Endothelial cell of umbilical vein (primary cell): ENCODE measurements around the gene SLC24A3. TPM values are rescaled to one million over a fixed set of nuclear protein-coding genes. Genes with fewer than 3 reads are reported as not detected.

ENCODE experiments used
- BruUV-seq: library from RNA; stranded (reverse); fragments of 400-500 nt; replicated peaks from 2 replicates; lab custom pipeline; 2021; lab: Mats Ljungman, UMichigan
- CTCF ChIA-PET: fragments of 300-600, 350-600 bp; sonication (Branson Sonifier 250); formaldehyde crosslinking; loops from one replicate; lab custom pipeline; 2021; ENCODE audit warnings: antibody characterized with exemption, inconsistent platforms; lab: Charles Lee
- POLR2A ChIA-PET: fragments of 300-600, 350-600 bp; sonication (Branson Sonifier 250); formaldehyde crosslinking; loops from one replicate; lab custom pipeline; 2021; ENCODE audit warnings: antibody characterized with exemption, inconsistent platforms; lab: Charles Lee
- DNase-seq: peaks from one replicate; pipeline ENCODE4 v3.0.0-alpha.2; 2011; ENCODE audit warnings: low read depth, low spot score
- FAIRE-seq: peaks from 2 replicates; lab custom pipeline; 2011; peaks lifted over from hg19 to GRCh38; lab: Jason Lieb, UNC
- H2AFZ ChIP-seq: 2 replicates; pipeline ENCODE4 v1.6.0; 2012; ENCODE audit warnings: low read depth, low read length, control low read depth, inconsistent platforms
- H3K27ac ChIP-seq: 2 replicates; pipeline ENCODE4 v1.5.1; 2011; ENCODE audit warnings: low read depth, mild to moderate bottlenecking, control low read depth, low read length, moderate library complexity; ENCODE audit not compliant: insufficient read depth
- H3K27me3 ChIP-seq, 2 experiments: 2 replicates each; pipeline versions ENCODE4 v1.6.0 to v1.6.1; 2011; ENCODE audit warnings: low read length in 2 of 2, mixed read lengths in 1 of 2; ENCODE audit not compliant: control insufficient read depth in 2 of 2, insufficient read depth in 2 of 2
- H3K36me3 ChIP-seq, 2 experiments: 2 replicates in 1 of 2; 3 replicates in 1 of 2; pipeline ENCODE4 v1.5.1; 2011; ENCODE audit warnings: low read length in 2 of 2, mild to moderate bottlenecking in 1 of 2, moderate library complexity in 1 of 2; ENCODE audit not compliant: control insufficient read depth in 2 of 2, insufficient read depth in 2 of 2; ENCODE audit errors: extremely low read depth in 1 of 2
- H3K4me1 ChIP-seq: 3 replicates; pipeline ENCODE4 v1.5.1; 2011; ENCODE audit warnings: mild to moderate bottlenecking, low read length; ENCODE audit not compliant: control insufficient read depth, insufficient read depth; ENCODE audit errors: extremely low read depth
- H3K4me2 ChIP-seq: 2 replicates; pipeline ENCODE4 v1.6.1; 2011; ENCODE audit warnings: low read length, control low read depth, mixed read lengths; ENCODE audit not compliant: insufficient read depth
- H3K4me3 ChIP-seq, 3 experiments: fragments of 200-600 bp in 1 of 3; sonication (generic), shearing (Covaris generic) in 1 of 3; replicated peaks in 1 of 3; 2 replicates each; pipeline ENCODE4 v1.5.1; 2011 to 2016; ENCODE audit warnings: control low read depth in 3 of 3, low read length in 3 of 3, mild to moderate bottlenecking in 2 of 3, inconsistent platforms in 1 of 3, low read depth in 1 of 3, moderate library complexity in 1 of 3; ENCODE audit not compliant: insufficient read depth in 1 of 3
- H3K79me2 ChIP-seq: 2 replicates; pipeline ENCODE4 v1.6.0; 2012; ENCODE audit warnings: low read length, inconsistent platforms; ENCODE audit not compliant: control insufficient read depth, insufficient read depth
- H3K9ac ChIP-seq: replicated peaks from 2 replicates; pipeline ENCODE3; 2011; ENCODE audit warnings: low read length, control low read depth; ENCODE audit not compliant: insufficient read depth; ENCODE audit errors: extremely low read depth
- H3K9me1 ChIP-seq: replicated peaks from 3 replicates; pipeline ENCODE4 v1.6.0; 2011; ENCODE audit warnings: mild to moderate bottlenecking, low read length; ENCODE audit not compliant: control insufficient read depth, insufficient read depth; ENCODE audit errors: extremely low read depth
- H3K9me3 ChIP-seq: replicated peaks from 2 replicates; pipeline ENCODE4 v1.5.1; 2012; ENCODE audit warnings: low read length, inconsistent platforms; ENCODE audit not compliant: control insufficient read depth, insufficient read depth
- H4K20me1 ChIP-seq: replicated peaks from 2 replicates; pipeline ENCODE3; 2011; ENCODE audit warnings: mild to moderate bottlenecking, low read length; ENCODE audit not compliant: control insufficient read depth, insufficient read depth; ENCODE audit errors: extremely low read depth
- CTCF ChIP-seq, 2 donors: IDR thresholded peaks; 1 replicate in 1 of 2; 2 replicates in 1 of 2; pipeline ENCODE4 v1.5.1; 2011; ENCODE audit warnings: low read length in 2 of 2, mild to moderate bottlenecking in 2 of 2, moderate library complexity in 2 of 2, control low read depth in 1 of 2, inconsistent platforms in 1 of 2, low read depth in 1 of 2; ENCODE audit not compliant: insufficient read depth in 1 of 2; ENCODE audit errors: extremely low read depth in 1 of 2
- EZH2 ChIP-seq: IDR thresholded peaks from 2 replicates; pipeline ENCODE4 v1.6.1; 2012; ENCODE audit warnings: borderline replicate concordance, low read depth, mild to moderate bottlenecking, moderate library complexity, low read length, inconsistent platforms; ENCODE audit not compliant: severe bottlenecking
- FOS ChIP-seq: IDR thresholded peaks from 2 replicates; pipeline ENCODE4 v1.6.1; 2011; ENCODE audit warnings: mild to moderate bottlenecking, low read length, moderate library complexity, borderline replicate concordance; ENCODE audit not compliant: insufficient read depth
- GATA2 ChIP-seq: IDR thresholded peaks from 2 replicates; pipeline ENCODE4 v1.7.0; 2011; ENCODE audit warnings: low read depth, mild to moderate bottlenecking, moderate library complexity, mixed read lengths, low read length; ENCODE audit not compliant: insufficient read length, insufficient read depth
- JUN ChIP-seq: IDR thresholded peaks from 2 replicates; pipeline ENCODE4 v1.6.1; 2011; ENCODE audit warnings: borderline replicate concordance, low read depth; ENCODE audit not compliant: insufficient read length, insufficient read depth
- MAX ChIP-seq: IDR thresholded peaks from 2 replicates; pipeline ENCODE4 v1.6.1; 2011; ENCODE audit not compliant: insufficient read depth, insufficient read length
- MYC ChIP-seq: IDR thresholded peaks from one replicate; pipeline ENCODE4 v1.6.1; 2011; ENCODE audit warnings: mild to moderate bottlenecking, low read depth, low read length
- POLR2A ChIP-seq: IDR thresholded peaks from 2 replicates; pipeline ENCODE4 v1.6.1; 2012; ENCODE audit warnings: low read depth, mild to moderate bottlenecking, control low read depth, low read length
- POLR2AphosphoS5 ChIP-seq: IDR thresholded peaks from 2 replicates; pipeline ENCODE4 v1.6.1; 2012; ENCODE audit warnings: low read depth, mild to moderate bottlenecking, control low read depth, low read length, moderate library complexity; ENCODE audit not compliant: insufficient read depth
- dilution Hi-C: fragments of 300-500 bp; cut with MboI; formaldehyde crosslinking; loops from one replicate; pipeline ENCODE4 v1.15.0; 2019; ENCODE audit warnings: low sequenced_read_pairs; ENCODE audit not compliant: extremely low pct_ligation_motif_present
- intact Hi-C: fragments of 100-400 bp; cut with micrococcal nuclease; formaldehyde crosslinking; loops from one replicate; pipeline ENCODE4 v1.10.0; 2022
- polyA plus RNA-seq, 4 experiments: library from polyadenylated mRNA; depleted of rRNA in 3 of 4; stranded (reverse) in 3 of 4; unstranded in 1 of 4; fragments of >200 nt; gene quantifications; 2 replicates each; pipeline versions ENCODE4 v1.2.1 to v1.2.3, GENCODE V29; 2011 to 2012; ENCODE audit warnings: missing spikeins in 1 of 4
- total RNA-seq: library from RNA; stranded (reverse); gene quantifications from 2 replicates; pipeline ENCODE4 v1.2.3, GENCODE V29; 2021

SLC24A3 gene
- total and polyA plus RNA-seq, 2 donors (not counting 3 experiments of a cell fraction or from before 2014, with no cell fraction given) = not detected

- Histone ChIP-seq H3K4me1 (no peaks in the 10 kb centered on the region), H3K27ac (no peak overlapping the region), H2AFZ (no peak overlapping the region), H3K9me3 (no peaks in the 10 kb centered on the region), H3K4me3 (no peak overlapping the region), H3K4me2 (no peak overlapping the region), H4K20me1 (no peaks in the 10 kb centered on the region), H3K36me3 (no peaks in the 10 kb centered on the region), H3K79me2 (no peaks in the 10 kb centered on the region), H3K27me3 (no peaks in the 10 kb centered on the region), H3K9ac (no peak overlapping the region), H3K9me1 (no peaks in the 10 kb centered on the region)
- DNase-seq (no peak), FAIRE-seq (no peak)
- no TSS peak for BruUV-seq
- POLR2A ChIA-PET = no interaction called here
- intact Hi-C loops = no loop called here
- CTCF ChIA-PET = no interaction called here
- dilution Hi-C loops = no loop called here
- TF ChIP-seq POLR2A (no peak), POLR2AphosphoS5 (no peak), MYC (no peak)
These were observed 307.0 kb downstream of the SLC24A3 start for GRCh38 chr20:19519466-19519865.

DNA sequence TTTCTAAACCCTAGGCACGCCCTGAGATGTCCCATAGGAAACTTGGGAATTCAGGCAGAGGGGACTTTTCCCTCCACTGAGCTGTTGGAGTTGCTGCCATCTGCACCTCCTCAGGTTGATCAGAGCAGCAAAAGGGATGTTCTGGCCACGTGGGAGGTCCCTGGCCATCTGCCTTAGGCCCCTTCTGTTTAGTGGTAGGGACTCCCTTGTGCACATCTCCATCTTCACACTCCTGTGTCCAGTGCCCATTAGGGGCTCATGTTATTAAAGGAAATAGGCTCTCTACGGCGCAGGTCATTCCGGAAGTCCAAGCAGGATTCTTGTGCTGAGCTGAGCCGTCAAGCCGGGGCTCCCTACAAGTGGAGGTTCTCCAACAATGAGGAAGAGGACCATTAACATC, 307.8 kb downstream of the SLC24A3 start:
- Histone ChIP-seq H3K9ac (no peak overlapping the region), H3K27ac (no peak overlapping the region), H3K4me1 (no peaks in the 10 kb centered on the region), H4K20me1 (no peaks in the 10 kb centered on the region), H3K4me2 (no peak overlapping the region), H3K4me3 (no peak overlapping the region), H3K27me3 (no peaks in the 10 kb centered on the region), H2AFZ (no peak overlapping the region), H3K79me2 (no peaks in the 10 kb centered on the region), H3K9me1 (no peaks in the 10 kb centered on the region), H3K36me3 (no peaks in the 10 kb centered on the region), H3K9me3 (no peaks in the 10 kb centered on the region)
- CTCF ChIA-PET = no interaction called here
- TF ChIP-seq CTCF (IDR thresholded peaks at IDR 0.05; ENCODE audit: extremely low read depth in 1 of 2, insufficient read depth in 1 of 2, low read depth in 1 of 2, low read length in 2 of 2) = no peak
- no peak for TF ChIP-seq GATA2
- no peak for TF ChIP-seq FOS
- no peak for TF ChIP-seq MAX
- no peak for TF ChIP-seq POLR2AphosphoS5
- no peak for TF ChIP-seq POLR2A
- no peak for TF ChIP-seq EZH2
- no peak for TF ChIP-seq MYC
- TF ChIP-seq JUN = no peak
- POLR2A ChIA-PET = no interaction called here
- no peak for FAIRE-seq
- dilution Hi-C loops = no loop called here
- no TSS peak for BruUV-seq
- intact Hi-C loops = no loop called here
- no peak for DNase-seq
